Activated CD4-positive, CD25-positive, alpha-beta regulatory T cell treated with anti-CD3 and anti-CD28 coated beads, Interleukin-2, amount 50 U/mL, for 72 hours (primary cell): ENCODE measurements around the gene MIEN1.
"Not testable (repeated sequence)": the region's sequence is repeated elsewhere in the genome, so short reads cannot be mapped to it uniquely, and the experiment has no call there.

Experiments
- DNase-seq: peaks from one replicate; pipeline ENCODE4 v3.0.0; 2021

The MIEN1 gene

GRCh38 chr17:39739885-39740356 is 9.6 kb upstream of the MIEN1 start:
- no peak for DNase-seq

- DNase-seq: no peak
Measured at GRCh38 chr17:39738983-39739884, 8.9 kb upstream of the MIEN1 start.

GRCh38 chr17:39738568-39738901 is 8.2 kb upstream of the MIEN1 start:
- peak; percentile 66 for DNase-seq

- DNase-seq: no peak
Measured at GRCh38 chr17:39737760-39738567, 7.6 kb upstream of the MIEN1 start, which contains the start of gene GRB7. TSS of gene GRB7 (plus strand) at chr17:39737938. CDS start at chr17:39742302, 4,364 bp downstream.

- DNase-seq: no peak
Measured at GRCh38 chr17:39737206-39737759, 7.0 kb upstream of the MIEN1 start.

- no peak for DNase-seq
Measured at GRCh38 chr17:39736319-39737165, 6.2 kb upstream of the MIEN1 start.

GRCh38 chr17:39735882-39736281 is 5.5 kb upstream of the MIEN1 start:
- no peak for DNase-seq

- no peak for DNase-seq
Measured at GRCh38 chr17:39732586-39732985, 2.3 kb upstream of the MIEN1 start.

GRCh38 chr17:39729280-39729851 is 966 bp downstream of the MIEN1 start:
- no peak for DNase-seq

GRCh38 chr17:39727556-39727955 is 2.8 kb downstream of the MIEN1 start:
- no peak for DNase-seq

- DNase-seq: no peak
Measured at GRCh38 chr17:39726617-39727016, 3.7 kb downstream of the MIEN1 start.

GRCh38 chr17:39725923-39726322 is 4.4 kb downstream of the MIEN1 start:
- not testable (repeated sequence) for DNase-seq

GRCh38 chr17:39724731-39725130 is 5.6 kb downstream of the MIEN1 start:
- DNase-seq: no peak

GRCh38 chr17:39722965-39723848 is 7.1 kb downstream of the MIEN1 start:
- no peak for DNase-seq

GRCh38 chr17:39722104-39722503 is 8.2 kb downstream of the MIEN1 start:
- DNase-seq: no peak

- no peak for DNase-seq
Measured at GRCh38 chr17:39719563-39720355, 10.6 kb downstream of the MIEN1 start.

- DNase-seq: no peak
Measured at GRCh38 chr17:39717660-39718059, 12.7 kb downstream of the MIEN1 start.

GRCh38 chr17:39716879-39717536 is 13.3 kb downstream of the MIEN1 start:
- DNase-seq: no peak

GRCh38 chr17:39716073-39716818 is 14.1 kb downstream of the MIEN1 start:
- no peak for DNase-seq
